NCI-H1694 (cell line): ENCODE results near the gene SOS1.

ENCODE experiments used
- DNase-seq: peaks from one replicate; lab custom pipeline; 2025; lab: John Stamatoyannopoulos, UW

The SOS1 gene

DNA sequence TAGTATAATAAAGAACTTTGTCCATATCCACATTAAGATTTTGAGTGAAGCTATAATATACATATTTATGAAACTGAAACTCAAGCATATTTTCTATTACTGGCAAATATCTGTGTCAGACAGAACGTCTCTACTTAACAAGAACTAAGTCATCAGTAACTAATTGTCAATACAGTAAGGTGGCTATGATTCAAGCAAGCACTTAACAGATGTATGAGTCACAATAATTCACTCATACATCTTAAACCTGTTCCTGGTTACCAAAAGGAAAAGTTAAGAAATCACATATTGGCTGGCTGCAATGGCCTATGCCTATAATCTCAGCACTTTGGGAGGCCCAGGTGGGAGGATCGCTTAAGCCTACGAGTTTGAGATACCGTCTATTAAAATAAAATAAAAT, 96.0 kb downstream of the SOS1 start:
- no peak for DNase-seq

DNA sequence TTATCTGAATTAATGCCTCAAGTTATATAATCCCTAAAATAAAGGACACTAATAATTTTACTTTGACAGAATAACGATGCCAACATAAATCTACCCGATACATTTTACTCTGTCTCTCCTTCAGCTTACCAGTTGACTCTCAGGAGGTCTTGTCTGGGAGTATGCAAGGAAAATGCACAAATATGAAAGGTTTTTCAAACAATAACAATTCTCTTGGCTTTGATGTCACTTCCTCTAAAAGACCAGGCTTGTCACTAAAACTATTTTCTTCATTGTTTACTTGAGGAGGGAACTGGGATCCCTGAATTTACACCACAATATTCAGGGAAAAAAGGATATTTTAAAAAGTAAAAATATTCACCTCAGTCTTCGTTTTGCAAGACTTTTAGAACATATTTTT, 97.2 kb downstream of the SOS1 start:
- no peak for DNase-seq

GRCh38 chr2:39022642-39023235, 98.1 kb downstream of the SOS1 start:
- DNase-seq: no peak

- DNase-seq: no peak
Measured at GRCh38 chr2:39020383-39020782, 100.5 kb downstream of the SOS1 start.

GRCh38 chr2:39018638-39019037, 102.2 kb downstream of the SOS1 start:
- no peak for DNase-seq

DNA sequence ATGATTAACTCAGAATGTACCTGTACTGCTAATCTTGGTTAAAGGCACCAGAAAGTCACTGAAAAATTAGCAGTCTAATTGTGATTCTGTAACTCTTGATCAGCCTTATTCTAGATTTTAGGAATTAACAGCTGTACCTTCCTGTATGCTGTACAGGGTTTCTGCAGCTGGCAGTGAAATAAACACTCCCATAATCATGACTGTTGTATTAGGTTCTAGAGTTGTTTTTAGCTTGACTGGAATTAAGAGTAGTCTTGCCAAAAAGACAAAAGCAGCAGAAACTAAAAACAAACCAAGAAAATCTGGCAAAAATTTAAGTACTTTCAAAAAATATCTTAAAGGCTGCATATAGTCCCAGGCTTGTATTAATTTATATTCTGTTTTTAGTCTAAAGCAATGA, 103.5 kb downstream of the SOS1 start:
- DNase-seq: no peak

- DNase-seq: no peak
Measured at GRCh38 chr2:39015424-39015823, 105.4 kb downstream of the SOS1 start.

GRCh38 chr2:39013871-39014270, 107.0 kb downstream of the SOS1 start:
- no peak for DNase-seq

DNA sequence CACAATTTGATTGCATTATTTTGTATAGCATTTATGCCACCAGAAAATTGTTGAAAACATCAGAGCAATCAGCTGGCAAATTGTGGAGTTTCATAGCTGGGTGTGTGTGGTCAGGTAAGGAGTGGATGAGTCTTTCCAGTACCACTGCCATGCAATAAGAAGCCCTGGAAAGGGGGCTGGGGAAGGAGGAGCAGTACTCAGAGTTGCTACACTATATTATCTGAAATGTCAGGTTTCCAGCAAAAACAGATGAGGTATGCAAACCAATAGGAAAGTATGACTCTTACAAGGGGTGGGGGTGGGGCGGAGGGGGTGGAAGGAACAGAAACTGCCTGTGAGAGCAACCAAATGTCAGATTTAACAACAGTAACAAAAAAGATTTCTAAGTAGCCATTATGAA, 112.2 kb downstream of the SOS1 start:
- no peak for DNase-seq

DNA sequence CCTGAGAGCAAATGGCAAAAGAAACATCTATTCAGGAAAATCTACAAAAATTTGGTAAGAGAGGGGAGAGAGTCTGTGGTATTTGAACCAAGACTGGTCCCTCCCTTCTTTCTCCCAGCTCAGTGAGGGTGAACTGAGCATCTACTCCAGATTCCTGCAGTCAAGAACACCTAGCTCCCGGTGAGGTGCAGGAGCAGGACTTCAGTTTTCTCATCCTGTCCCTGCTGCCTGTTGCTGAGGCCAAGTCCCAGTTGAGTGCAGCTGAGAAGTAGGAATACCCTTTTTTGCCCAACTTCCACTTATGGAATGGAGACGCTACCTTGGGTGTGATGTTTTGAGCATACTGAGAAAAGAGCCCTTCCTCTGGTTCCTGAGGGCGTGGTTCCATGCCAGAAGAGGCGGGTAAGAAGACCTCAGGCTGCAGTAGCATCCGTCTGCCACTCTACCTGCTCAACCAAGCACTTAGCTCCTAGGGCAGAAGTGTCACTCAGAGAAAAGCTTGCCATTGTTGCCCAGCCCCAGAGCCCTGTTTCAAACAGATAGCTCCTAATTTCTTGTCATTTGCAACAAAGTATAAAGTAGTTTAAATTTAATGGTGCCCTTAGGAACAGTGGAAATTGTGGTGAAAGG, 112.9 kb downstream of the SOS1 start:
- DNase-seq: no peak

- DNase-seq: no peak
Measured at GRCh38 chr2:39000552-39000951, 120.3 kb downstream of the SOS1 start.

DNA sequence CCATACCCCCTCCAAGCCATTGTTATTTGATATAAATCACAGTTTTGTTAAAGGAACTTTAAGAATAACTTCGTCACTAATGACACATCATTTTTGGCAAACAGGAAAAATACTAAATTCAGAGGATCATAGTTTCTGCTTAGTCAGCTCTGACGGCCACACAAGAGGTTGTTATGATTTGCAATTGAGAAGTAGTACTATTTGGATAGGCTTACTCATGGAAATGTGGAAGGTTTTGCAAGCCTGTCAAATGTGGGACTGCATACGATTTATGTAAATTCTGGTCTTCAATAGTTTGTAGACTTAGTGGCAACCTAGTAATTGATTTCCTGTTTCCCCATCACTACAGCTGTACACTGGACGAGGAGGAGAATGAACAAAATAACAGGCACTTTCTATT, 123.1 kb downstream of the SOS1 start:
- DNase-seq: no peak

GRCh38 chr2:38991899-38992298, 129.0 kb downstream of the SOS1 start:
- DNase-seq: no peak

DNA sequence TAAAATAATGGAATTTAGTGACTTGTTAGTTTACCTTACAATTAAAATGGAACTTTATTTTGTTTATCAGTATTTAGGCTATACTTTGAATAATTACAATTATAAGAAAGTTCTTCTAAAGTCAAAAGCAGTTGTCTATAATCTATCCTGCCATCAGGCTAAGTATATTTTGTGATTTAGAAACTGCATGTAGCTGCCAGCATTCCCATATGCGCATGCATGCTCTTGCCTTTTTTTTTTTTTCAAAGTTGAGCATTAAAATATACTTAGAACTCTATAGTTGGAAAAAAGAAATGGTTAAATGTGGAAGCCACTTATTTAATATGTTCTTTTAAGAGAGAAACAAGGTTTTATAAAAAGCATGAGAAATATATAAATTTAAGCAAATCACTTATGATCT, 132.1 kb downstream of the SOS1 start:
- no peak for DNase-seq

- DNase-seq: no peak
Measured at GRCh38 chr2:38982498-38982897, 138.4 kb downstream of the SOS1 start.

- DNase-seq: no peak
Measured at GRCh38 chr2:38981670-38982357, 139.0 kb downstream of the SOS1 start.

DNA sequence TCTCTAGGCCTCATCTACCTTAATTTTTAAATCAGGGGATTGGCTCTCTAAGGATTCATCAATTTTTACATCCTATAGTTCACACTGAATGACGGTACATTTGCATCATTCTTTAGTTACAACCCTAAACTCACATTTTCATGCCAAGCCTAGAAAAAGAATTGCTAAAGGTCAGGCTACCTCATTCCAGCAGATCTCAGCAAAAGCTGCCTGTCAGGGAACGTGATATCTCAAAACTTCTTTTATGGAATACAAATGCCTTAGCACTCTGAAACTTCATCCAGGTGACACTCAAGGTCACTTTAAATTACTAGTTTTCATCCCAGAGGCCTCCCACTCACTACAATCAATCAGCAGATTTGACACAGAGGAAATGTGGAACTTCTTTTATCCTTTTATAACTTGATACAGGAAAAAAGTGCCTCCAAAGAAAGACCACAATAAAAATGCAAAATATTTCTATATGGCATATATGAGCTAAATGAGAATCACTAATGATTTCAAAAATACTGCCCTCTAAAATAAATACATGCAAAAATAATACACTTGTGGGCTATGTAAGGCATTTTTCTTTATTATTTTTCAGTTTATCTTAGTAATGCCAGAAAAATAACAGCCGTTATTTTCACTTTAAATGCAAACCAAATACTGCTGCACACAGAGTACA, 139.7 kb downstream of the SOS1 start:
- DNase-seq: no peak

DNA sequence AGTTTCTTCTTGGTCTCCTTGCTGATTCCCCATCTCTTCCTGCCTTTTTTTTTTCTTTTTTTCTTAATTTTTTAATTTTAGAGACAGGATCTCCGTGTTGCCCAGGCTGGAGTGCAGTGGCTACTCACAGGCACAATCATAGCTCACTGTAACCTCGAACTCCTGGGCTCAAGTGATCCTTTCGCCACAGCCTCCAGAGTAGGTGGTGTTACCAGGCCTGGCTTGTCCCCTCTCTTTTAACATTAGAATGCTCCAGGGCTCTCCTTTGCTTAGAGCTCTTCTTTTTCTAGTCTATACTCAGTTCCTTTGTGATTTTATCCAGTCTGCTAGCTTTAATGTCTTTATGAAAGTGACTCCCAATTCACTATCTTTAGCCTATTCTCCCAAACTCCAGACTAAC, 141.9 kb downstream of the SOS1 start:
- no peak for DNase-seq

- no peak for DNase-seq
Measured at GRCh38 chr2:38978296-38978903, 142.5 kb downstream of the SOS1 start.

DNA sequence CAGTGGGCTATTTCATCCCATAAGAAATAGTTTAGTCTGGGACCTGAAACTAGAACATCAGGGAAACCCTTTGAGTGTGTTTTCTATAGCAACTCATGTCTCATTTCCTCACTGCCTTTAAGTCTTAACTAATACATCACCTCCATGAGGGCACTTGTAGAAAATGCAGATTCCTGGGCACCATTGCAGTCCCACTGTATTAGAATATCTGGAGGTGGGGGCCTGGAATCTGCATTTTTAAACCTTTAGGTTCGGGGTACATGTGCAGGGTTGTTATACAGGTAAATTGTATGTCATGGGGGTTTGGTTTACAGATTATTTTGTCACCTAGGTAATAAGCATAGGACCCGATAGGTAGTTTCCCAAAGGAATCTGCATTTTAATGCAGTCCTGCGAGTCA, 143.8 kb downstream of the SOS1 start:
- DNase-seq: no peak

DNA sequence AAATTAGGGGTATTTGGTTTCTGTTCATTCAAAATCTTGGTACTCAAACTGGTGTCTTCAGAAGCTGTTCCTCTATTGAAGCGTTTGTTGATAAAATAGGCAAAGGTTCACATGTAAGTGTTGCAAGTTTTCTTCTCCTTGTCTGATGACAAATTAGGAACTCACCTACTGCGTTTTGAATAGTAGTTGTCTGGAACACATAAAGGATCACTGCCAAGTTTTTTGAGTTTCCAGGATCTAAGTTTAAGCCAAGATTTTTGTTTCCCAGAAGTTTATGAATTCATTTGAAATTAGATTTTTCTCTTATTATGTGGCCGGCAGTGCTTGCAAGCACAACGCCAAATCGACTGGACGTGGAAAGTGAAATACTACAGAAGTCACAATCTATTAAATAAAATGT, 145.8 kb downstream of the SOS1 start:
- DNase-seq: no peak

GRCh38 chr2:38973266-38973665, 147.6 kb downstream of the SOS1 start:
- DNase-seq: no peak

- no peak for DNase-seq
Measured at GRCh38 chr2:38971377-38971776, 149.5 kb downstream of the SOS1 start.
